ENCODE results near the gene ASGR1. TPM values are rescaled to one million over a fixed set of nuclear protein-coding genes. Genes with fewer than 3 reads are reported as not detected.

The ASGR1 gene
- total and polyA plus RNA-seq, 12 donors: 0.29 to 6.9 (median 1.8) TPM; not detected in 2

DNA sequence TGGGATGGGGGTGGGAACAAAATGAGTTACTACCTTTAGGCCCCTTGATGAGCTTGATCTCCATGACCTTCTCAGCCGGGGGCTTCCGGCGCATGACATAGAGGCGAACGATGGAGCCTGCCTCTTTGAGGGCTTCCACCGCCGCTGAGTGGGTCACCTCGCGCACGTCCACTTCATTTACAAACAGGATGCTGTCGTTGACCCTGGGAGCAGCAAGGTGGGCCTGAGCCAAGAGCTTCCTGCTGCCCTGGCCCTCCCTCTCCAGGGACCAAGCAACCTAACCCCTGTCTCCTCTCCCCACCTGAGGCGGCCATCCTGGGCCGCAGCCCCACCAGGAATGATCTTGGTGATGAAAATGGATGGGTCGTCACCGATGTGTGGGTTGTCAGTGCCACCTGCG, 24.2 kb upstream of the ASGR1 start:
- no peaks in the 10 kb centered on the region for H3K9me3 ChIP-seq (replicated peaks in 1 of 3)
- peak in 1 of 7 donors; percentile 13 for DNase-seq
- no peak overlapping the region for H3K4me3 ChIP-seq
- 93 to 100% (median 97%) methylated on average over 9 to 16 of the region's 16 CpGs for WGBS, 4 donors
- TF ChIP-seq, protein P1, sequence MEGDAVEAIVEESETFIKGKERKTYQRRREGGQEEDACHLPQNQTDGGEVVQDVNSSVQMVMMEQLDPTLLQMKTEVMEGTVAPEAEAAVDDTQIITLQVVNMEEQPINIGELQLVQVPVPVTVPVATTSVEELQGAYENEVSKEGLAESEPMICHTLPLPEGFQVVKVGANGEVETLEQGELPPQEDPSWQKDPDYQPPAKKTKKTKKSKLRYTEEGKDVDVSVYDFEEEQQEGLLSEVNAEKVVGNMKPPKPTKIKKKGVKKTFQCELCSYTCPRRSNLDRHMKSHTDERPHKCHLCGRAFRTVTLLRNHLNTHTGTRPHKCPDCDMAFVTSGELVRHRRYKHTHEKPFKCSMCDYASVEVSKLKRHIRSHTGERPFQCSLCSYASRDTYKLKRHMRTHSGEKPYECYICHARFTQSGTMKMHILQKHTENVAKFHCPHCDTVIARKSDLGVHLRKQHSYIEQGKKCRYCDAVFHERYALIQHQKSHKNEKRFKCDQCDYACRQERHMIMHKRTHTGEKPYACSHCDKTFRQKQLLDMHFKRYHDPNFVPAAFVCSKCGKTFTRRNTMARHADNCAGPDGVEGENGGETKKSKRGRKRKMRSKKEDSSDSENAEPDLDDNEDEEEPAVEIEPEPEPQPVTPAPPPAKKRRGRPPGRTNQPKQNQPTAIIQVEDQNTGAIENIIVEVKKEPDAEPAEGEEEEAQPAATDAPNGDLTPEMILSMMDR (IDR thresholded peaks at IDR 0.05): no peak
- TF ChIP-seq POLR2A (IDR thresholded peaks at IDR 0.05): no peak
- intact Hi-C loops (cut with DNase I): no loop called here
- no peak overlapping the region for H3K27ac ChIP-seq
- no peaks in the 10 kb centered on the region for H3K27me3 ChIP-seq
- peaks cover 0 to 9% of the 10 kb centered on the region in 2 donors for H3K4me1 ChIP-seq (replicated peaks in 1 of 2)
- H3K36me3 ChIP-seq (replicated peaks in 1 of 2): peaks cover 0 to 28% of the 10 kb centered on the region in 2 donors

DNA sequence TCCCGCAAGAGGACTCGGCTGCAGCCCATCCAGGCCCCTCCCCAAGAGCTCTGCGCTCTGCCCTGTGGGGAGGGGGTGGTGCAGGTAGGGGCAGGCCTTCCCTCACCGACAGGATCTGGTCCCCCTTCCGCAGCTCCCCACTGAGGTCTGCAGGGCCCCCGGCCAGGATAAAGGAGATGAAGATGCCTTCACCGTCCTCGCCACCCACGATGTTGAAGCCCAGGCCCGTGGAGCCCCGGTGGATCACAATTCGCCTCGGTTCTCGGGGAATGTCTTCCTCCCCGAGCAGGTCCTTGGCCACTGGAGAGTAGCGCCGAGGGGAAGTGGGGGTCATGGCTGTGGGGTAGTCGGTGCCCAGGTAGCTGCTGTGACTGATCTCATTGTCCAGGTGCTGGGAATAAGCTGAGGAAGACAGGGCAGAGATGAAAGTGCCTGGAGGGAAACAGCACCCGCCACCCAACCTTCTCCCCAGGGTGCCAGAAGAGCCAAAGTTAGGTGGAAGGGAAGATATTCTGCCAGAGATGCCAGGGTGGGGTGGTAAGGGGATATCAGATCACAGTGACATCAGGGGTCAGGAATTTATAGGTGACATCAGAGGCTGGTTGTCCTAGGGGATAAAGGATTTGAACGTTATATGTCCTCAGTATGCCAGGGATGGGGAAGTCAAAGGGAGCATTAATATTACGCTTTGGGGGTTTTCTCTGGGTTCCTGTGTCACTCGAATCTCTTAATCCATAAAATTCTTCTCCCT, 17.7 kb upstream of the ASGR1 start:
- intact Hi-C loops (cut with DNase I): no loop called here

DNA sequence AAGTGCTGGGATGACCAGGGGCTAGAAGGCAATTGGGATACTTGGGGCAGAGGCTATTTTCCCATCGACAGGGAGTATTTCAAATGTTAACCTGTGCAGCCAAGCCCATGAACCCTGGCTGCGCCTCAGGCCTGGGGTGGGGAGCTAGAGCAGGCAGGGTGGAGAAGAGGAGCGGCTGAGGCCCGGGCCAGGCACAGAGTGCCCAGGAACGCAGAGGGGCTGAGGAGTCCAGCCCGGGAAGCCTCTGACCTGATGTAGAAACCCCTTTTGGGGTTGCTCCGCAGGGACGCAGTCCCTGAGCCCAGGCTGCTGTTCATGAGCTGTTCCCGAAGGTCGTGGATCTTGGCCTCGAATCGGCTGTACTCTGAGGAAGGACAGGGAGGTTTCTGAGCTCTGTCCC, 16.8 kb upstream of the ASGR1 start:
- intact Hi-C loops (cut with DNase I): no loop called here
- H3K4me3 ChIP-seq: no peak overlapping the region
- TF ChIP-seq, protein P1 (IDR thresholded peaks at IDR 0.05): no peak
- no peak for TF ChIP-seq POLR2A (IDR thresholded peaks at IDR 0.05)
- no peak overlapping the region for H3K27ac ChIP-seq
- no peaks in the 10 kb centered on the region for H3K27me3 ChIP-seq
- DNase-seq: no peak
- 77 to 89% (median 84%) methylated on average over 7 to 12 of the region's 12 CpGs for WGBS, 4 donors
- H3K9me3 ChIP-seq (replicated peaks in 1 of 3): no peaks in the 10 kb centered on the region
- no peaks in the 10 kb centered on the region for H3K4me1 ChIP-seq (replicated peaks in 1 of 2)
- H3K36me3 ChIP-seq (replicated peaks in 1 of 2): peaks cover 0 to 54% of the 10 kb centered on the region in 2 donors

More for the DNA sequence above, 17.7 kb upstream of the ASGR1 start:
- H3K4me1 ChIP-seq (replicated peaks in 1 of 2): no peaks in the 10 kb centered on the region
- 89 to 95% (median 91%) methylated on average over 12 to 22 of the region's 22 CpGs for WGBS, 4 donors
- DNase-seq: no peak
- no peak for TF ChIP-seq POLR2A (IDR thresholded peaks at IDR 0.05)
- TF ChIP-seq, protein P1 (IDR thresholded peaks at IDR 0.05): no peak
- no peak overlapping the region for H3K27ac ChIP-seq
- H3K4me3 ChIP-seq: no peak overlapping the region
- no peaks in the 10 kb centered on the region for H3K9me3 ChIP-seq (replicated peaks in 1 of 3)
- H3K36me3 ChIP-seq (replicated peaks in 1 of 2): peaks cover 0 to 57% of the 10 kb centered on the region in 2 donors
- H3K27me3 ChIP-seq: no peaks in the 10 kb centered on the region

DNA sequence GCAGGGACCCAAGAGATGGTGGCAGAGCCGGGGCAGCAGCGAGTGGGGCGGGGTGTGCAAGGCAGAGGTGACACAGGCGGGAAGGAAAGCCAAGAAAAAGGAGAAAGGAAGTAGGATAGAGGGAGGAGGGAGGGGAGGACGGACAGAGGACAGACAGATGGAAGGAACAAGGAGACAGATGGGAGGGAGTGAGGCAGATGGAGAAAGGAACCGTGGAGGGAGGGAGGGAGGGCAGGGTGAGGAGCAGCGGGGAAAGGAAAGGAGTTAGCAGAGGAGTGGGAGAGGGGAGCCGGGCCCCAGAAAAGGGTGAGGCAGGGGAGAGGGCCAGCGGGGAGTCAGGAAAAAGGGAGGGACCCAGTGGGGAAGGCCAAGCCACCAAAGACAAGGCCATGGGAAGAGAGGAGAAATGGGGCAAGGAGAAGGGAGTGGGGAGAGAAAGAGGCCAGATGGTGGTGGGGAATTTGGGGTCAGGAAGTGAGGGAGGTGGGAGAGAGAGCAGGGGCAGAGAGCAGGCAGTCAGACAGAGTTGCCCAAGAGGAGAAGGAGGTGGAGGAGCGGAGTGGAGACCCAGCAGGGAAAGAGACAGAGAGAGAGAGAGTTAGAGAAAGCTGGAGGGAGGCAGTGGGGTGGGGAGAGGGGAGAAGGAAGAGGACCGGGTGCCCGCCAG, 13.2 kb upstream of the ASGR1 start:
- Histone ChIP-seq H3K9me3 (replicated peaks in 1 of 3) (no peaks in the 10 kb centered on the region), H3K4me3 (no peak overlapping the region), H3K4me1 (replicated peaks in 1 of 2) (no peaks in the 10 kb centered on the region), H3K27me3 (no peaks in the 10 kb centered on the region), H3K36me3 (replicated peaks in 1 of 2) (peaks cover 0 to 56% of the 10 kb centered on the region in 2 donors), H3K27ac (no peak overlapping the region)
- intact Hi-C loops (cut with DNase I): no loop called here
- DNase-seq: no peak
- WGBS, 4 donors: 77 to 83% (median 79%) methylated on average over 12 of the region's 12 CpGs
- no peak for TF ChIP-seq POLR2A (IDR thresholded peaks at IDR 0.05)
- TF ChIP-seq, protein P1 (IDR thresholded peaks at IDR 0.05): no peak
